HepG2 (cell line): ENCODE measurements around the gene AKR1B15. TPM values are rescaled to one million over a fixed set of nuclear protein-coding genes. Genes with fewer than 3 reads are reported as not detected.

Source experiments
- ATAC-seq: fragments of 200-7000 bp; cut with Tn5 transposase; 3 replicates; pipeline ENCODE4 v1.9.1; 2020; ENCODE audit warnings: mild to moderate bottlenecking, moderate library complexity
- BruUV-seq: library from RNA; stranded (reverse); fragments of 400-500 nt; replicated peaks from 2 replicates; lab custom pipeline; 2021; lab: Mats Ljungman, UMichigan
- CTCF ChIA-PET: fragments of 300-600 bp; formaldehyde crosslinking; extraction: SDS; loops from one replicate; lab custom pipeline; 2021; ENCODE audit warnings: low total read pairs, inconsistent platforms, low intra/inter-chr PET ratio; lab: Yijun Ruan, JAX
- POLR2A ChIA-PET: fragments of 350-600 bp; sonication (Branson Sonifier 250); formaldehyde crosslinking; loops from one replicate; lab custom pipeline; 2020; ENCODE audit warnings: antibody characterized with exemption, inconsistent platforms; lab: Yijun Ruan, JAX
- DNase-seq: peaks from one replicate; pipeline ENCODE4 v3.0.0-alpha.2; 2015; ENCODE audit warnings: low spot score
- FAIRE-seq: peaks from 3 replicates; lab custom pipeline; 2011; peaks lifted over from hg19 to GRCh38; lab: Jason Lieb, UNC
- H2AFZ ChIP-seq: one replicate; pipeline ENCODE4 v1.6.1; 2011; ENCODE audit warnings: low read length, inconsistent platforms
- H3K27ac ChIP-seq: fragments of 300-600 bp; 3 replicates; pipeline ENCODE4 v1.8.0; 2011; ENCODE audit warnings: mixed run types, mild to moderate bottlenecking, mixed read lengths, low read length, inconsistent platforms; ENCODE audit not compliant: insufficient read depth; ENCODE audit errors: extremely low read length
- H3K27me3 ChIP-seq, 2 experiments: fragments of 200-600 bp in 1 of 2; 2 replicates in 1 of 2; 3 replicates in 1 of 2; pipeline versions ENCODE4 v1.6.0 to v1.8.0; 2011; ENCODE audit warnings: low read length in 2 of 2, mild to moderate bottlenecking in 2 of 2, moderate library complexity in 2 of 2, inconsistent platforms in 1 of 2; ENCODE audit not compliant: insufficient read depth in 2 of 2, control insufficient read depth in 1 of 2
- H3K36me3 ChIP-seq, 2 experiments: fragments of 200-600 bp in 1 of 2; replicated peaks in 1 of 2; 2 replicates in 1 of 2; 3 replicates in 1 of 2; pipeline versions ENCODE4 v1.5.1 to v1.8.0; 2011; ENCODE audit warnings: low read length in 2 of 2, inconsistent platforms in 1 of 2; ENCODE audit not compliant: insufficient read depth in 2 of 2, control insufficient read depth in 1 of 2
- H3K4me1 ChIP-seq: 2 replicates; pipeline ENCODE4 v1.5.1; 2012; ENCODE audit warnings: low read length, inconsistent platforms; ENCODE audit not compliant: insufficient read depth
- H3K4me2 ChIP-seq: 2 replicates; pipeline ENCODE4 v1.6.0; 2011; ENCODE audit warnings: low read depth, low read length, inconsistent platforms
- H3K4me3 ChIP-seq, 3 experiments: fragments of 200-600 bp in 1 of 3; sonication (generic), shearing (Covaris generic) in 1 of 3; replicated peaks in 1 of 3; 2 replicates each; pipeline ENCODE4 v1.5.1; 2011 to 2016; ENCODE audit warnings: low read length in 3 of 3, inconsistent platforms in 2 of 3, low read depth in 2 of 3, mild to moderate bottlenecking in 2 of 3, control low read depth in 1 of 3, mixed read lengths in 1 of 3; ENCODE audit not compliant: insufficient read depth in 1 of 3
- H3K79me2 ChIP-seq: one replicate; pipeline ENCODE4 v1.6.1; 2011; ENCODE audit warnings: low read length, inconsistent platforms; ENCODE audit not compliant: insufficient read depth
- H3K9ac ChIP-seq: 2 replicates; pipeline ENCODE4 v1.6.0; 2011; ENCODE audit warnings: mild to moderate bottlenecking, low read depth, low read length, inconsistent platforms; ENCODE audit not compliant: insufficient read depth
- H3K9me3 ChIP-seq: 2 replicates; pipeline ENCODE4 v1.5.1; 2012; ENCODE audit warnings: mild to moderate bottlenecking, low read length
- H4K20me1 ChIP-seq: 2 replicates; pipeline ENCODE4 v1.6.0; 2011; ENCODE audit warnings: inconsistent platforms, mild to moderate bottlenecking, low read length, moderate library complexity; ENCODE audit not compliant: insufficient read depth
- FLYWCH1 ChIP-seq: sonication (generic); formaldehyde crosslinking; IDR thresholded peaks from 2 replicates; pipeline ENCODE4 v1.8.1; 2023; ENCODE audit warnings: mild to moderate bottlenecking, missing genetic modification reagents
- GABPB1 ChIP-seq: IDR thresholded peaks from 2 replicates; pipeline ENCODE4 v1.6.1; 2016; ENCODE audit warnings: mild to moderate bottlenecking, missing genetic modification reagents, moderate library complexity, missing compliant biosample characterization
- GTF2F1 ChIP-seq: fragments of 150-350 bp; IDR thresholded peaks from 2 replicates; pipeline ENCODE4 v1.6.1; 2014; ENCODE audit warnings: low read length
- PAXIP1 ChIP-seq: sonication (generic); formaldehyde crosslinking; conservative IDR thresholded peaks from 2 replicates; pipeline ENCODE4 v1.4.0; 2020; ENCODE audit warnings: mild to moderate bottlenecking, missing genetic modification reagents, moderate library complexity
- PPARG ChIP-seq: conservative IDR thresholded peaks from 2 replicates; pipeline ENCODE4 v1.6.1; 2016; ENCODE audit warnings: missing biosample characterization, missing genetic modification reagents
- SAP130 ChIP-seq: IDR thresholded peaks from 2 replicates; pipeline ENCODE4 v1.6.1; 2016; ENCODE audit warnings: low read depth
- SRSF1 ChIP-seq: fragments of 200-400 bp; formaldehyde crosslinking; optimal IDR thresholded peaks from 2 replicates; pipeline ENCODE3; 2017; ENCODE audit warnings: mild to moderate bottlenecking, low read depth, low read length, moderate library complexity
- XBP1 ChIP-seq: sonication (generic); formaldehyde crosslinking; IDR thresholded peaks from 2 replicates; pipeline ENCODE4 v1.5.0; 2020; ENCODE audit warnings: missing genetic modification reagents
- ZBTB1 ChIP-seq: sonication (generic); formaldehyde crosslinking; IDR thresholded peaks from 2 replicates; pipeline ENCODE4 v1.4.0; 2020; ENCODE audit warnings: missing genetic modification reagents, borderline replicate concordance
- ZBTB44 ChIP-seq: sonication (generic); formaldehyde crosslinking; IDR thresholded peaks from 2 replicates; pipeline ENCODE4 v1.4.0; 2020; ENCODE audit warnings: missing genetic modification reagents
- ZNF337 ChIP-seq: sonication (generic); formaldehyde crosslinking; IDR thresholded peaks from 2 replicates; pipeline ENCODE4 v1.5.1; 2020; ENCODE audit warnings: missing genetic modification reagents, low read depth, mild to moderate bottlenecking, borderline replicate concordance
- ZXDC ChIP-seq: sonication (generic); formaldehyde crosslinking; IDR thresholded peaks from 2 replicates; pipeline ENCODE4 v1.5.0; 2020; ENCODE audit warnings: mild to moderate bottlenecking, missing genetic modification reagents
- WGBS: methylation state at CpG from one replicate; pipeline ENCODE4 v1.1.6; 2017; ENCODE audit warnings: low lambda C conversion rate; 5-methylcytosine and 5-hydroxymethylcytosine counted together
- in situ Hi-C: cut with HindIII; loops from 2 replicates; pipeline ENCODE4 v1.10.0; 2017; ENCODE audit warnings: low pct_unique_long_range_greater_than_20kb; ENCODE audit not compliant: extremely low pct_ligation_motif_present
- intact Hi-C: fragments of 100-400 bp; cut with micrococcal nuclease; formaldehyde crosslinking; loops from one replicate; pipeline ENCODE4 v1.10.0; 2022; ENCODE audit not compliant: unreplicated experiment
- polyA plus RNA-seq, 8 experiments: library from polyadenylated mRNA; depleted of rRNA in 3 of 8; stranded (reverse) in 7 of 8; unstranded in 1 of 8; fragments of >200 nt; fragmentation: Illumina TruSeq in 4 of 8; extraction: Trizol in 4 of 8; gene quantifications; 2 replicates each; pipeline versions ENCODE4 v1.2.1 to v1.2.3, GENCODE V29; 2011 to 2016; ENCODE audit warnings: low read depth in 4 of 8, missing spikeins in 1 of 8, mixed read lengths in 1 of 8; ENCODE audit not compliant: insufficient read depth in 1 of 8
- total RNA-seq, 5 experiments: library from RNA; depleted of rRNA; stranded (reverse); fragments of >200 nt; fragmentation: Illumina TruSeq; extraction: Trizol; gene quantifications; 2 replicates each; pipeline ENCODE4 v1.2.3, GENCODE V29; 2016; ENCODE audit warnings: low read depth in 1 of 5

Gene AKR1B15
- total and polyA plus RNA-seq, 2 of the 13 experiments (the other 11 are each of a cell fraction or from before 2014, with no cell fraction given): 0.77 TPM; not detected in 1

GRCh38 chr7:134532954-134533218 is 16.0 kb upstream of the AKR1B15 start:
- Histone ChIP-seq H3K9ac (no peak overlapping the region), H3K4me1 (peaks cover 24% of the 10 kb centered on the region), H3K4me2 (no peak overlapping the region), H3K4me3 (no peak overlapping the region), H2AFZ (no peak overlapping the region), H3K79me2 (peaks cover 2% of the 10 kb centered on the region), H3K9me3 (no peaks in the 10 kb centered on the region), H3K27me3 (no peaks in the 10 kb centered on the region), H4K20me1 (no peaks in the 10 kb centered on the region), H3K27ac (no peak overlapping the region), H3K36me3 (0 out of 5 replicates have a peak, but pooled peaks cover 0 to 5% of the 10 kb centered on the region in 2 experiments)
- TF ChIP-seq ZXDC (CRISPR knock-in tag): no peak
- intact Hi-C loops: no loop called here
- BruUV-seq: no TSS peak
- ChIA-PET POLR2A (no interaction called here), CTCF (no interaction called here)
- ATAC-seq: no peak
- WGBS: 80% methylated on average over 3 of the region's 3 CpGs
- no peak for DNase-seq
- no peak for FAIRE-seq
- in situ Hi-C loops: no loop called here

GRCh38 chr7:134533288-134533771 is 15.6 kb upstream of the AKR1B15 start:
- H3K27me3 ChIP-seq: no peaks in the 10 kb centered on the region
- H3K27ac ChIP-seq: no peak overlapping the region
- CTCF ChIA-PET: no interaction called here
- DNase-seq (no peak), ATAC-seq (no peak), FAIRE-seq (no peak)
- H3K4me2 ChIP-seq: no peak overlapping the region
- H4K20me1 ChIP-seq: no peaks in the 10 kb centered on the region
- POLR2A ChIA-PET: no interaction called here
- peaks cover 20% of the 10 kb centered on the region for H3K4me1 ChIP-seq
- H3K79me2 ChIP-seq: no peaks in the 10 kb centered on the region
- H3K4me3 ChIP-seq: no peak overlapping the region
- in situ Hi-C loops (no loop called here), intact Hi-C loops (no loop called here)
- H3K9ac ChIP-seq: no peak overlapping the region
- no peaks in the 10 kb centered on the region for H3K9me3 ChIP-seq
- WGBS: 94% methylated on average over 1 of the region's 1 CpG
- H2AFZ ChIP-seq: no peak overlapping the region
- H3K36me3 ChIP-seq: 0 out of 5 replicates have a peak, but pooled peaks cover 0 to 8% of the 10 kb centered on the region in 2 experiments
- BruUV-seq: no TSS peak
- TF ChIP-seq GABPB1: no peak
- TF ChIP-seq GTF2F1: no peak
- TF ChIP-seq ZNF337: no peak
- no peak for TF ChIP-seq SAP130 (CRISPR knock-in tag)
- no peak for TF ChIP-seq SRSF1
- TF ChIP-seq XBP1 (CRISPR knock-in tag): no peak
- no peak for TF ChIP-seq ZBTB1 (CRISPR knock-in tag)
- no peak for TF ChIP-seq FLYWCH1 (CRISPR knock-in tag)
- no peak for TF ChIP-seq PPARG (CRISPR knock-in tag)
- no peak for TF ChIP-seq ZBTB44 (CRISPR knock-in tag)
- no peak for TF ChIP-seq PAXIP1
